PFSK-1 (cell line): ENCODE data around the gene KCNA2.

Source experiments
- POLR2AphosphoS5 ChIP-seq: IDR thresholded peaks from 2 replicates; pipeline ENCODE4 v1.6.1; 2012; ENCODE audit warnings: low read depth, mild to moderate bottlenecking, control low read depth, low read length, moderate library complexity
- REST ChIP-seq, 2 experiments: IDR thresholded peaks; 2 replicates each; pipeline versions ENCODE4 v1.6.1 to v1.8.0; 2011 to 2012; ENCODE audit warnings: low read depth in 2 of 2, low read length in 2 of 2, control low read depth in 1 of 2, inconsistent platforms in 1 of 2, mild to moderate bottlenecking in 1 of 2, moderate library complexity in 1 of 2; ENCODE audit not compliant: insufficient read depth in 1 of 2
- TAF1 ChIP-seq: IDR thresholded peaks from 2 replicates; pipeline ENCODE4 v1.6.1; 2012; ENCODE audit warnings: low read length, control low read depth, borderline replicate concordance; ENCODE audit not compliant: insufficient read depth

- TF ChIP-seq TAF1 (no peak), POLR2AphosphoS5 (no peak), REST (IDR thresholded peaks at IDR 0.05; ENCODE audit: insufficient read depth in 1 of 2, low read depth in 2 of 2, low read length in 2 of 2) (no peak)
Measured at GRCh38 chr1:110551278-110551809, 54.8 kb downstream of the KCNA2 start.
